ENCODE results near the gene AMBP.

AMBP gene

GRCh38 chr9:114112778-114113584 lies 34.9 kb upstream of the AMBP start:
- no peak for DNase-seq

DNA sequence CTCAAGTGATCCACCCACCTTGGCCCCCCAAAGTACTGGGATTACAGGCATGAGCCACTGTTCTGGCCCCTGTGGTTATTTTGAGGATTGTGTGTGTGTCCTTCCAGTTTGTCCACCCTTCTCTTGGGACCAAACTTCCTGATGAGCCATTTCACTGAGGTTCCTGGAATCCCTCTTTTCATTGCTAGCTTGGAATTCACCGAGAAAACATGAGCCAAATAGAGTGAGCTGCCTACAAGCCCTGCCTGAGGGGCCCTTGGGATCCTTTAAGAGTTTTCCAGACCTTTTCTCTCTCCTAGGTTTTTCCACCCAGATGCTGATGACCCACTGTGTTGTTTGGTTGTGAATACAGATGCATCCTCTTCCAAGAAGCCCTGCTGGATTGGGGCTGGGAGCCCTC lies 34.2 kb upstream of the AMBP start:
- DNase-seq: no peak

- no peak for DNase-seq
Observed at GRCh38 chr9:114110180-114110579, 32.1 kb upstream of the AMBP start.

GRCh38 chr9:114109124-114109523 lies 31.0 kb upstream of the AMBP start:
- no peak for DNase-seq

DNA sequence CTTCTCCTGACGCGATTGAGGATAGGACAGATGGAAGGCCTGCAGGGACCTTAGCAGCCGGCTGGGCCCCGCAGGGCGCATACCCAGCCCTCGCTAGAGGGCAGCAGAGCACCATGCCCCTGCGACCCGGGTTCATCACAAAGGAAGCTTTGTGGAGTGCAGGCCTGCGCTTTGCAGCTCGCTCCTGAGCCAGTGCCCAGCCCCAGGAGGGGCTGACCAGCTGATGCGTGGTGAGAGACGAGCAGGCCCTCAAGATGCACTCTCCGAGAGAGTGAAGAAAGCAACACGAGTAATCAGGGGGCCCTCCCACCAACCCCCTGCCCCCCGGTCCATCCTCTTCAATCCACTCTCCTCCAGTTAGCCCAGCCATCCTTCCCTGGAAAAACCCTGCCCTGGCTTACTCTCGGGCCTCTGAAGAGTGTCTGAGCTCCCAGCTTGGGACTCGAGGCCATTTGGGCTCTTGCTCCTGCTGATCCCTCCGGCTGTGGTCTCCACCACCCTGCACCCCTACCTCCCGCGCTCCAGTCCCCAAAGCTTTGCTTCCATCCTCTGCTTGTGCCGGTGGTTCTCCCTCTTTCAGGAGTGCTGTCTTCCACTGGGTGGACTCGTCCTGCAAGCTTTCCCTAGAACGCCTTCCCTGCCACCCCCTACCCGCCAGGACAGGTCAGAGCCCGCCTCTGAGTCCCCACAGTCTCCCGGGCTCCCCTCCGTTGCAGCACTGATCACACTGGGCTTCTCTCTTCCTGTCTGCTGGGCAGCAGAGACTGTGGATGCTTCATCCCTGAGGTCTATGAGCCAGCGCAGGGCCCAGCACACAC lies 30.1 kb upstream of the AMBP start:
- peak; percentile 75 for DNase-seq

DNA sequence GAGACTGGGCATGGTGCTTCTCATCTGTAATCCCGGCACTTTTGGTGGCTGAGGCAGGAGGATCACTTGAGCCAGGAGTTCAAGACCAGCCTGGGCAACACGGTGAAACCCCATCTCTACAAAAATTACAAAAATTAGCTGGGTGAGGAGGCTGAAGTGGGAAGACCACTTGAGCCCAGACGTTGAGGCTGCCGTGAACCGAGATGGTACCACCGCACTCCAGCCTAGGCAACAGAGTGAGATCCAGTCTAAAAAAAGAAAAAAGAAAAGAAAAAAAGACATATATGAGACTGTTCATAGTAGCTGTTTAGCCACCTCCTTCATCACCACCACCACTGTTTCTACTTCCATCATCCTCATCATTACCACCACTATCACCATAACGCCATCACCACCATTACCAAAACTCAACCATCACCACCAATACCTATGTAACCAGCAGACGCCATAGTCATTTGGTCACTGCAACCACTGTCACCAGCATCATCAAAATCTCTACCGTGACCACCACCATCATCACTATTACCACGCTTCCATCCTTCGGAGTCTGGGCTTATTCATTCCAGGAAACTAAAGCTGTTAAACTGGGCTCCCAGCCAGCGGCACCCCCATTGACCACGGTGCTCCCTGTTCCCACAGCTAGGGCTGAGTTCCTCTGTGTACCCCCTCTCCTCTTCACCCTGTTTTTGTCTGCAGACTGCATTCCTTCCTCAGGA lies 29.3 kb upstream of the AMBP start:
- no peak for DNase-seq

GRCh38 chr9:114105236-114105635 lies 27.1 kb upstream of the AMBP start:
- DNase-seq: no peak

- DNase-seq: no peak
Observed at GRCh38 chr9:114102484-114102883, 24.4 kb upstream of the AMBP start.

DNA sequence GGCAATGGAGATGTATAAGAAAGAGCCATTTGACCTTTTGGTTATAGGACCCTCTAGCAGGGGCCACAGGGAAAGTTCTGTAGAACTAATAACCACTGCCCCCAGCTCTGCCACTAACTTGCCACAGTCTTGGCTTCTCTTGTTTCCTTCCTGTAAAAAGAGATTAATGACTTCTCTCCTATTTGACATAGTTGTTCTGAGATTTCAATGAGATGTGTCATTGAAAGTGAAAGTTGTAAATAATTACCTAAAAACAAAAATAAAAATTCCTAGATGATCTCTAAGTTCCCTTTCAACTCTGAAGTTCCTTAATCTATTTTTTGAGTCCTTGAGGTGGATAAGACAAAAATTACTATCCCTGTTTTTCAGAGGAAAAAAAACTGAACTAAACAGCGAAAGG lies 22.4 kb upstream of the AMBP start:
- no peak for DNase-seq

DNA sequence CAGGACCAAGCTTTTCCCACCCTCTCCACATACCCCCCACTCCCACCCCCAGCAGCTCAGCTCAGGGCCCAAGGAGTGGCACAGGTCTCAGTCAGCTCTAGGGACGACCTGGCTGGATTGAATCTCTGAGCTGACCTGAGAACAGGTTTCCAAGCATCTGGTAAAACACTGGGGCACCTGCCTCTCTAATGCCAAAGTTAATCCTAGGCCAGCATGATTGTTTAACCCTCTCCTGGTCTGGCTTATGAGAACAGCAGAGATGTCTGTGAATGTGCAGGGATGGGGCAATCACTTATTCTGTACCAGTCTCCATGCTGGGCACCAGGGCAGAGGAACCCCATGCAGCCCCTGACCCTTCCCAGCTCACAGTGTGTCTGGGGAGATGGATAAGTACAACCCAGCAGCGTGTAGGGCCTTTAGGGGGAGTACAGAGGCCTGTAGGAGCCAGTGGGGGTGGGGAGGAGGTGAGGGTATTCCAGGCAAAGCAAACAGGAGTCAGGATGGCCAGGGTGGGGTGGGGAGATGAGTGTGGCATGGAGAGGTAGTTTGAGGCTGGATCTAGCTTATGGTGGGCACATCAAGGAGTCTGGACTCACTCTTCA lies 21.7 kb upstream of the AMBP start:
- peak; percentile 44 for DNase-seq

DNA sequence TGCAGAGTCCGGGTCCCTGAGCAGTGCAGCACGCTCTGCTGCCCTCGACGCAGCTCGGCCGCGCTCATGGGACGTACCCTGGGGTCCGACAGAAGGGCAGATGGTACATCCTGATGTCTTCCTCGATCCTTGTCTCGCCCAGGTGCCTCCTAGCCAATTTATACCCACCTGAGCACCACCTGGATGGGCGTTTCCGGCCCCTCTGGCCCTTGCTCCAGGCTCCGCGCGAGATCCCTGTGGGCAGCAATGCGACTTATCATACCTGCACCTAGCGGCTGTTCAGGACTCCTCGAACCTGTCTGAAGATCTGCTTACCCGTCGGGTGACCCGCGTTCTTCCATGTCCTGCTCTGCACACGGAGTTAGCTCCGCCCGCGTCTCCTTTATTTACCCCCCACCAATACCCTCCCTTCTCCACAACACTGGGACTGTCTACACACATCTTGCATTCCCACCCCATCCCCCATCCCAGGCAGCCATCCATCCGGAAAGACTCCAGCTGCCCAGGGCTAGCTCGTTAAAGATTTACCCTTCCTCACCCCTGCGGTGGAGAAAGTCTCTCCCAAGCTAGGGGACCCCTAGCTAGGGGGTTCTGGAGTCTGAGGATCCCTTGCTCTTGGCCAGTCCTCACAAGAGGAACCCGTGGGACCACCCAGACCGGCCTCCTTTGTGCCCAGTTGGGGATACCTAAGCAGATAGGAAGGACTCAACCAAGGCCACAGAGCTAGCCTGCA lies 21.0 kb upstream of the AMBP start, which contains the start of gene KIF12:
Gene KIF12, minus strand, starts transcription at position 357 of the 733 bp plus-strand sequence. Its CDS starts 16 bp downstream, at position 341.
- peak; percentile 71 for DNase-seq

DNA sequence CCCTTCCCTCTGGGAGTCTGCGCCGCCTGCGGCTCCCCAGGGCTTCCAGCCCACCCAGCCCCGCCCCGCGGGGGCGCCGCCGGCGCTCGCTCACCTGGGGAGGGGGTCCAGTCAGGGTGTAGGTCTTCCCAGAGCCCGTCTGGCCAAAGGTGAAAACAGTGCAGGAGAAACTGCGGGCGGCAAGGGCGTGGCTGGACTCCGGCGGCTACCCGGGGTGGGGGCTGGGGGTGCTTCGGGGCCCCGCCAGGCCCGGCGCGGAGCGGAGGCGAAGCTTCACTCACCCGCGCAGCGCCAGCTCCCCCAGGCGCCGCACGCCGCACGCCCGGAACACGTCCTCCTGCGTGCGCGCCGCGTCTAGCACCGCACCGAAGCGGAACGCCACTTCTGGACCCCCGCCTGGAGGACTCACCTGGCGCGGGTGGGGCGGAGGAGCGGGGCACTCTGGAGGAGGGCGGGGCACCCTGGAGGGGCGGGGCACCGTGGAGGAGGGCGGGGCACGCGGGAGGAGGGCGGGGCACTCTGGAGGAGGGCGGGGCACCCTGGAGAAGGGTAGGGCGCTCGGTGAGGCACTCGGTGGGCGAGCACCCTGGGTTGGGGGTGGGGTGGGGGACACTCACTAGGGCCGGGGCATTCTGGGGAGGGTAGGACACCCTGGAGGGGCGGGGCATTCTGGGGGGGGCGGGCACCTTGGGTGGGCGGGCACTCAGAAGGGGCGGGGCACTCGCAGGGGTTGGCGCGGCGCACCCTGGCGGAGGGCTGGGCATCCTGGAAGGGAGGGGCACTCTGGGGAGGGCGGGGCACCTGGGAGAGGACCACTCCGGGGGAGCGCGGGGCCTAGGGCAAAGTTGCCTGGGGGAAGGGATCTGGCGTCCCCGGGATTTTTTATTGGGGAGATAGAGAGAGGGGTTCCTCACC lies 20.2 kb upstream of the AMBP start:
- DNase-seq: no peak

DNA sequence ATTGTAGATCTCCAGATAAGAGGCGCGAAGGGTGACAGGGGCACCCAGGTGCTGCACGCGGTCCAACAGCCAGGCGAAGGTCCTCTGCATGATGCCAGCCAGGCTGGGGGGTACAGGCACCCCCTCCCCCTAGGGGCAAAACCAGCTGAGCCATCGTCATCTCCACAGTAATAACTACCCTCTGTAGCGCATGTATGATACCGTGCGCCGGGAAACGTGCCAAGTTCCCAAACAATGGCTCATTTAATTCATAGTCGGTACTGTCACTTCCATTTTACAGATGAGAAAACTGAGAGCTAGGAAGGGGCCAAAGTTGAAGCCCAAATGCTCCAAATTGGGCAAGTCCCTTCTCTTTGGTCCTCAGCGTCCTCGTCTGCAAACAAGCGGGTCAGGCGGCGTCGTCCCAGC lies 19.5 kb upstream of the AMBP start:
- DNase-seq: no peak

GRCh38 chr9:114096866-114097612 lies 18.9 kb upstream of the AMBP start:
- DNase-seq: no peak

- DNase-seq: no peak
Observed at GRCh38 chr9:114096041-114096511, 18.0 kb upstream of the AMBP start.

DNA sequence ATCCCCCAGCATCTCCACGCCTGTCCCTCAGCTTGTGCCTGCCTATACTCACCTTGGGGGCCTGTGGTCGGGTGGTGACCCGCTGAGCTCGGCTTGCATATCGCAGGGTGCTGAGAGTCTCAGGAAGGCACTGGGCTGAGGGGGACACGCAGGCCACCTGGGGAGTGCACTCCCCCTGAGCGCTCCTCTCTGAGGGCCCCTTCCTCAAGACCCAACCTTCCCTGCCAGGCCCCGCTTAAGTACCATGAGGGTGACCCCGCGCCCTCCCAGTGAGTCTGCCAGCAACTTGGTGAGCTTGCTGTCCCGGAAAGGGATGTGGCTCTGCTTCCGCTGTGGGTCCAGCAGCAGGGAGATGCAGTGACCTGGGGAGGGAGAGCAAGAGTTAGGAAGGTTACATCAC lies 16.9 kb upstream of the AMBP start:
- no peak for DNase-seq

- no peak for DNase-seq
Observed at GRCh38 chr9:114093761-114094505, 15.8 kb upstream of the AMBP start.

GRCh38 chr9:114093031-114093471 lies 15.0 kb upstream of the AMBP start:
- no peak for DNase-seq

GRCh38 chr9:114092336-114092735 lies 14.2 kb upstream of the AMBP start:
- no peak for DNase-seq

Measured in NCI-H510A treated with DMSO at 0.1 percent for 48 hours (cell line).